Fibroblast of lung (primary cell): ENCODE measurements around the gene MAP2K6. TPM values are rescaled to one million over a fixed set of nuclear protein-coding genes. Genes with fewer than 3 reads are reported as not detected.

ENCODE experiments used
- DNase-seq, 2 donors: peaks; one replicate each; pipeline versions ENCODE4 v3.0.0 to v3.0.0-alpha.2; 2010; ENCODE audit warnings: low read depth in 2 of 2
- H2AFZ ChIP-seq: 2 replicates; pipeline ENCODE4 v1.5.1; 2012; ENCODE audit warnings: low read length, control low read depth, inconsistent platforms
- H3K27ac ChIP-seq: 2 replicates; pipeline ENCODE4 v1.5.1; 2011; ENCODE audit warnings: low read length, control low read depth; ENCODE audit not compliant: insufficient read depth
- H3K27me3 ChIP-seq: 2 replicates; pipeline ENCODE4 v1.5.1; 2011; ENCODE audit warnings: mild to moderate bottlenecking, low read length; ENCODE audit not compliant: control insufficient read depth, insufficient read depth
- H3K36me3 ChIP-seq: 2 replicates; pipeline ENCODE4 v1.5.1; 2011; ENCODE audit warnings: low read length; ENCODE audit not compliant: control insufficient read depth, insufficient read depth
- H3K4me1 ChIP-seq: 2 replicates; pipeline ENCODE4 v1.5.1; 2011; ENCODE audit warnings: low read length; ENCODE audit not compliant: control insufficient read depth, insufficient read depth; ENCODE audit errors: extremely low read depth
- H3K4me2 ChIP-seq: 2 replicates; pipeline ENCODE4 v1.5.1; 2011; ENCODE audit warnings: low read length, control low read depth; ENCODE audit not compliant: insufficient read depth; ENCODE audit errors: extremely low read depth
- H3K4me3 ChIP-seq, 4 experiments: fragments of 200-600 bp in 1 of 4; sonication (generic) in 1 of 4; replicated peaks in 1 of 4; 2 replicates each; pipeline ENCODE4 v1.5.1; 2011 to 2016; ENCODE audit warnings: low read length in 4 of 4, low read depth in 3 of 4, mild to moderate bottlenecking in 3 of 4, control low read depth in 2 of 4, inconsistent platforms in 1 of 4, mixed read lengths in 1 of 4; ENCODE audit not compliant: insufficient read depth in 1 of 4; ENCODE audit errors: control extremely low read depth in 1 of 4
- H3K79me2 ChIP-seq: 2 replicates; pipeline ENCODE4 v1.5.1; 2012; ENCODE audit warnings: mild to moderate bottlenecking, low read length, inconsistent platforms; ENCODE audit not compliant: control insufficient read depth, insufficient read depth
- H3K9ac ChIP-seq: 2 replicates; pipeline ENCODE4 v1.5.1; 2011; ENCODE audit warnings: mild to moderate bottlenecking, low read length, control low read depth; ENCODE audit not compliant: insufficient read depth
- H3K9me3 ChIP-seq: 2 replicates; pipeline ENCODE4 v1.5.1; 2012; ENCODE audit warnings: low read depth, low read length; ENCODE audit not compliant: control insufficient read depth, insufficient read depth
- H4K20me1 ChIP-seq: 2 replicates; pipeline ENCODE4 v1.5.1; 2011; ENCODE audit warnings: low read length; ENCODE audit not compliant: control insufficient read depth, insufficient read depth; ENCODE audit errors: extremely low read depth
- CTCF ChIP-seq, 2 donors: IDR thresholded peaks in 1 of 2; conservative IDR thresholded peaks in 1 of 2; 1 replicate in 1 of 2; 2 replicates in 1 of 2; pipeline ENCODE4 v1.5.1; 2011 to 2012; ENCODE audit warnings: low read length in 2 of 2, control low read depth in 1 of 2, inconsistent platforms in 1 of 2, low read depth in 1 of 2, mild to moderate bottlenecking in 1 of 2
- EZH2 ChIP-seq: IDR thresholded peaks from 2 replicates; pipeline ENCODE4 v1.5.1; 2012; ENCODE audit warnings: low read length, control low read depth, mild to moderate bottlenecking; ENCODE audit errors: missing control alignments
- polyA plus RNA-seq, 2 donors: library from polyadenylated mRNA; depleted of rRNA in 1 of 2; stranded (reverse) in 1 of 2; unstranded in 1 of 2; fragments of >200 nt; gene quantifications; 2 replicates each; pipeline ENCODE4 v1.2.1, GENCODE V29; 2011 to 2012; ENCODE audit warnings: missing spikeins in 1 of 2
- total RNA-seq: library from RNA; depleted of rRNA; stranded (reverse); fragments of >200 nt; gene quantifications from 2 replicates; pipeline ENCODE4 v1.2.1, GENCODE V29; 2014

MAP2K6 gene
- total and polyA plus RNA-seq, 2 donors (not counting 1 experiment from before 2014, with no cell fraction given), result 2.7 to 39.5 TPM

GRCh38 chr17:69485901-69486643 lies 71.6 kb downstream of the MAP2K6 start:
- no peaks in the 10 kb centered on the region for H3K79me2 ChIP-seq
- H3K27ac ChIP-seq, result no peak overlapping the region
- H3K36me3 ChIP-seq, result no peaks in the 10 kb centered on the region
- H3K4me1 ChIP-seq, result no peaks in the 10 kb centered on the region
- H2AFZ ChIP-seq, result no peak overlapping the region
- no peaks in the 10 kb centered on the region for H3K27me3 ChIP-seq
- TF ChIP-seq CTCF (conservative IDR thresholded peaks at IDR 0.05 in 1 of 2, IDR thresholded peaks at IDR 0.05 in 1 of 2; ENCODE audit: low read depth in 1 of 2, low read length in 2 of 2) (no peak), EZH2 (no peak)
- DNase-seq, result peak; percentile 39 to 62
- H3K4me2 ChIP-seq, result no peak overlapping the region
- no peaks in the 10 kb centered on the region for H4K20me1 ChIP-seq
- H3K9ac ChIP-seq, result no peak overlapping the region
- H3K9me3 ChIP-seq, result no peaks in the 10 kb centered on the region
- no peak overlapping the region for H3K4me3 ChIP-seq

GRCh38 chr17:69486779-69487637 lies 72.5 kb downstream of the MAP2K6 start:
- H3K4me1 ChIP-seq, result no peaks in the 10 kb centered on the region
- H3K27me3 ChIP-seq, result no peaks in the 10 kb centered on the region
- no peak overlapping the region for H3K4me3 ChIP-seq
- H3K9me3 ChIP-seq, result no peaks in the 10 kb centered on the region
- no peaks in the 10 kb centered on the region for H3K36me3 ChIP-seq
- no peaks in the 10 kb centered on the region for H4K20me1 ChIP-seq
- H3K4me2 ChIP-seq, result no peak overlapping the region
- H3K27ac ChIP-seq, result no peak overlapping the region
- no peak overlapping the region for H2AFZ ChIP-seq
- H3K79me2 ChIP-seq, result no peaks in the 10 kb centered on the region
- no peak for TF ChIP-seq EZH2
- no peak for TF ChIP-seq CTCF (conservative IDR thresholded peaks at IDR 0.05 in 1 of 2, IDR thresholded peaks at IDR 0.05 in 1 of 2; ENCODE audit: low read depth in 1 of 2, low read length in 2 of 2)
- no peak overlapping the region for H3K9ac ChIP-seq
- no peak for DNase-seq

- Histone ChIP-seq H3K79me2 (no peaks in the 10 kb centered on the region), H3K9me3 (no peaks in the 10 kb centered on the region), H3K9ac (no peak overlapping the region), H3K4me1 (peaks cover 2% of the 10 kb centered on the region), H3K4me3 (no peak overlapping the region), H3K36me3 (no peaks in the 10 kb centered on the region), H4K20me1 (no peaks in the 10 kb centered on the region), H2AFZ (no peak overlapping the region), H3K27ac (no peak overlapping the region), H3K27me3 (no peaks in the 10 kb centered on the region), H3K4me2 (no peak overlapping the region)
- no peak for DNase-seq
- TF ChIP-seq EZH2, result no peak
- TF ChIP-seq CTCF (conservative IDR thresholded peaks at IDR 0.05 in 1 of 2, IDR thresholded peaks at IDR 0.05 in 1 of 2; ENCODE audit: low read depth in 1 of 2, low read length in 2 of 2), result no peak
Observed at GRCh38 chr17:69489313-69489712, 74.8 kb downstream of the MAP2K6 start.
